Measurements from ENCODE around the gene MUTYH. TPM values are rescaled to one million over a fixed set of nuclear protein-coding genes. Genes with fewer than 3 reads are reported as not detected.

The MUTYH gene
- total and polyA plus RNA-seq, 2 experiments from 2014 or later = 23.5 to 29.6 TPM

- TF ChIP-seq EZH2phosphoT487 (IDR thresholded peaks at IDR 0.05; ENCODE audit: low read depth, severe bottlenecking, unreplicated experiment) (no peak), EZH2 (IDR thresholded peaks at IDR 0.05; ENCODE audit: borderline replicate concordance) (no peak)
- no peaks in the 10 kb centered on the region for H3K79me2 ChIP-seq
- DNase-seq (ENCODE audit: low spot score) = no peak
- H3K36me3 ChIP-seq (replicated peaks; ENCODE audit: insufficient read depth, low read depth) = no peaks in the 10 kb centered on the region
- no peak overlapping the region for H2AFZ ChIP-seq
- H3K9me2 ChIP-seq (replicated peaks; ENCODE audit: insufficient read depth) = no peaks in the 10 kb centered on the region
- H3K4me1 ChIP-seq (ENCODE audit: insufficient read depth) = peaks cover 12% of the 10 kb centered on the region
- no peak overlapping the region for H3K4me3 ChIP-seq
- 87% methylated on average over 3 of the region's 3 CpGs for WGBS (ENCODE audit: low lambda C conversion rate, missing lambda C conversion rate)
- H3K27ac ChIP-seq = peak overlapping the region; percentile 22
- H4K20me1 ChIP-seq (ENCODE audit: insufficient read depth, poor library complexity, severe bottlenecking) = no peaks in the 10 kb centered on the region
- no peaks in the 10 kb centered on the region for H3K9me3 ChIP-seq (ENCODE audit: low read depth)
- H3K27me3 ChIP-seq = no peaks in the 10 kb centered on the region
- H3K4me2 ChIP-seq = no peak overlapping the region
These were observed 8.9 kb upstream of the MUTYH start for GRCh38 chr1:45348966-45349677.

GRCh38 chr1:45348609-45348965 is 8.3 kb upstream of the MUTYH start:
- no peak overlapping the region for H2AFZ ChIP-seq

GRCh38 chr1:45348020-45348419 is 7.8 kb upstream of the MUTYH start:
- Histone ChIP-seq H3K36me3 (replicated peaks; ENCODE audit: insufficient read depth, low read depth) (no peaks in the 10 kb centered on the region), H3K9me2 (replicated peaks; ENCODE audit: insufficient read depth) (no peaks in the 10 kb centered on the region), H3K4me3 (no peak overlapping the region), H3K4me2 (no peak overlapping the region), H3K79me2 (peaks cover 2% of the 10 kb centered on the region), H2AFZ (no peak overlapping the region), H3K4me1 (ENCODE audit: insufficient read depth) (peaks cover 12% of the 10 kb centered on the region), H3K27ac (peak overlapping the region; percentile 22), H4K20me1 (ENCODE audit: insufficient read depth, poor library complexity, severe bottlenecking) (no peaks in the 10 kb centered on the region), H3K9me3 (ENCODE audit: low read depth) (no peaks in the 10 kb centered on the region), H3K27me3 (no peaks in the 10 kb centered on the region)
- DNase-seq (ENCODE audit: low spot score) = no peak
- no peak for TF ChIP-seq EZH2 (IDR thresholded peaks at IDR 0.05; ENCODE audit: borderline replicate concordance)
- TF ChIP-seq EZH2phosphoT487 (IDR thresholded peaks at IDR 0.05; ENCODE audit: low read depth, severe bottlenecking, unreplicated experiment) = no peak
- no peak for TF ChIP-seq CTCF (IDR thresholded peaks at IDR 0.05; ENCODE audit: poor library complexity)
- WGBS (ENCODE audit: low lambda C conversion rate, missing lambda C conversion rate) = 80% methylated on average over 2 of the region's 2 CpGs

More at GRCh38 chr1:45348609-45348965, 8.3 kb upstream of the MUTYH start:
- 50% methylated on average over 1 of the region's 1 CpG for WGBS (ENCODE audit: low lambda C conversion rate, missing lambda C conversion rate)
- Histone ChIP-seq H3K4me2 (no peak overlapping the region), H3K9me2 (replicated peaks; ENCODE audit: insufficient read depth) (no peaks in the 10 kb centered on the region), H3K36me3 (replicated peaks; ENCODE audit: insufficient read depth, low read depth) (no peaks in the 10 kb centered on the region), H3K9me3 (ENCODE audit: low read depth) (no peaks in the 10 kb centered on the region), H3K27ac (peak overlapping the region; percentile 22), H4K20me1 (ENCODE audit: insufficient read depth, poor library complexity, severe bottlenecking) (no peaks in the 10 kb centered on the region), H3K4me3 (no peak overlapping the region), H3K4me1 (ENCODE audit: insufficient read depth) (peaks cover 12% of the 10 kb centered on the region), H3K27me3 (no peaks in the 10 kb centered on the region), H3K79me2 (no peaks in the 10 kb centered on the region)
- TF ChIP-seq EZH2 (IDR thresholded peaks at IDR 0.05; ENCODE audit: borderline replicate concordance) (no peak), CTCF (IDR thresholded peaks at IDR 0.05; ENCODE audit: poor library complexity) (no peak), EZH2phosphoT487 (IDR thresholded peaks at IDR 0.05; ENCODE audit: low read depth, severe bottlenecking, unreplicated experiment) (no peak)
- no peak for DNase-seq (ENCODE audit: low spot score)

GRCh38 chr1:45346473-45346872 is 6.2 kb upstream of the MUTYH start:
- WGBS (ENCODE audit: low lambda C conversion rate, missing lambda C conversion rate) = 88% methylated on average over 2 of the region's 2 CpGs
- no peak overlapping the region for H2AFZ ChIP-seq
- no peak for TF ChIP-seq EZH2phosphoT487 (IDR thresholded peaks at IDR 0.05; ENCODE audit: low read depth, severe bottlenecking, unreplicated experiment)
- no peak for TF ChIP-seq CTCF (IDR thresholded peaks at IDR 0.05; ENCODE audit: poor library complexity)
- TF ChIP-seq EZH2 (IDR thresholded peaks at IDR 0.05; ENCODE audit: borderline replicate concordance) = no peak
- DNase-seq (ENCODE audit: low spot score) = no peak
- H3K79me2 ChIP-seq = peaks cover 17% of the 10 kb centered on the region
- no peaks in the 10 kb centered on the region for H3K36me3 ChIP-seq (replicated peaks; ENCODE audit: insufficient read depth, low read depth)
- H3K9me3 ChIP-seq (ENCODE audit: low read depth) = no peaks in the 10 kb centered on the region
- H3K4me2 ChIP-seq = no peak overlapping the region
- no peak overlapping the region for H3K4me3 ChIP-seq
- peaks cover 12% of the 10 kb centered on the region for H3K4me1 ChIP-seq (ENCODE audit: insufficient read depth)
- no peak overlapping the region for H3K27ac ChIP-seq
- no peaks in the 10 kb centered on the region for H3K27me3 ChIP-seq
- no peaks in the 10 kb centered on the region for H4K20me1 ChIP-seq (ENCODE audit: insufficient read depth, poor library complexity, severe bottlenecking)
- no peaks in the 10 kb centered on the region for H3K9me2 ChIP-seq (replicated peaks; ENCODE audit: insufficient read depth)
